HepG2 (cell line): ENCODE data around the gene FOCAD. TPM values are rescaled to one million over a fixed set of nuclear protein-coding genes. Genes with fewer than 3 reads are reported as not detected.

Source experiments
- ATAC-seq: fragments of 200-7000 bp; cut with Tn5 transposase; 3 replicates; pipeline ENCODE4 v1.9.1; 2020; ENCODE audit warnings: mild to moderate bottlenecking, moderate library complexity
- BruUV-seq: library from RNA; stranded (reverse); fragments of 400-500 nt; replicated peaks from 2 replicates; lab custom pipeline; 2021; lab: Mats Ljungman, UMichigan
- CTCF ChIA-PET: fragments of 300-600 bp; formaldehyde crosslinking; extraction: SDS; loops from one replicate; lab custom pipeline; 2021; ENCODE audit warnings: low total read pairs, inconsistent platforms, low intra/inter-chr PET ratio; lab: Yijun Ruan, JAX
- POLR2A ChIA-PET: fragments of 350-600 bp; sonication (Branson Sonifier 250); formaldehyde crosslinking; loops from one replicate; lab custom pipeline; 2020; ENCODE audit warnings: antibody characterized with exemption, inconsistent platforms; lab: Yijun Ruan, JAX
- DNase-seq: peaks from one replicate; pipeline ENCODE4 v3.0.0-alpha.2; 2015; ENCODE audit warnings: low spot score
- FAIRE-seq: peaks from 3 replicates; lab custom pipeline; 2011; peaks lifted over from hg19 to GRCh38; lab: Jason Lieb, UNC
- H2AFZ ChIP-seq: one replicate; pipeline ENCODE4 v1.6.1; 2011; ENCODE audit warnings: low read length, inconsistent platforms
- H3K27ac ChIP-seq: fragments of 300-600 bp; 3 replicates; pipeline ENCODE4 v1.8.0; 2011; ENCODE audit warnings: mixed run types, mild to moderate bottlenecking, mixed read lengths, low read length, inconsistent platforms; ENCODE audit not compliant: insufficient read depth; ENCODE audit errors: extremely low read length
- H3K27me3 ChIP-seq, 2 experiments: fragments of 200-600 bp in 1 of 2; 2 replicates in 1 of 2; 3 replicates in 1 of 2; pipeline versions ENCODE4 v1.6.0 to v1.8.0; 2011; ENCODE audit warnings: low read length in 2 of 2, mild to moderate bottlenecking in 2 of 2, moderate library complexity in 2 of 2, inconsistent platforms in 1 of 2; ENCODE audit not compliant: insufficient read depth in 2 of 2, control insufficient read depth in 1 of 2
- H3K36me3 ChIP-seq, 2 experiments: fragments of 200-600 bp in 1 of 2; replicated peaks in 1 of 2; 2 replicates in 1 of 2; 3 replicates in 1 of 2; pipeline versions ENCODE4 v1.5.1 to v1.8.0; 2011; ENCODE audit warnings: low read length in 2 of 2, inconsistent platforms in 1 of 2; ENCODE audit not compliant: insufficient read depth in 2 of 2, control insufficient read depth in 1 of 2
- H3K4me1 ChIP-seq: 2 replicates; pipeline ENCODE4 v1.5.1; 2012; ENCODE audit warnings: low read length, inconsistent platforms; ENCODE audit not compliant: insufficient read depth
- H3K4me2 ChIP-seq: 2 replicates; pipeline ENCODE4 v1.6.0; 2011; ENCODE audit warnings: low read depth, low read length, inconsistent platforms
- H3K4me3 ChIP-seq, 3 experiments: fragments of 200-600 bp in 1 of 3; sonication (generic), shearing (Covaris generic) in 1 of 3; replicated peaks in 1 of 3; 2 replicates each; pipeline ENCODE4 v1.5.1; 2011 to 2016; ENCODE audit warnings: low read length in 3 of 3, inconsistent platforms in 2 of 3, low read depth in 2 of 3, mild to moderate bottlenecking in 2 of 3, control low read depth in 1 of 3, mixed read lengths in 1 of 3; ENCODE audit not compliant: insufficient read depth in 1 of 3
- H3K79me2 ChIP-seq: one replicate; pipeline ENCODE4 v1.6.1; 2011; ENCODE audit warnings: low read length, inconsistent platforms; ENCODE audit not compliant: insufficient read depth
- H3K9ac ChIP-seq: 2 replicates; pipeline ENCODE4 v1.6.0; 2011; ENCODE audit warnings: mild to moderate bottlenecking, low read depth, low read length, inconsistent platforms; ENCODE audit not compliant: insufficient read depth
- H3K9me3 ChIP-seq: 2 replicates; pipeline ENCODE4 v1.5.1; 2012; ENCODE audit warnings: mild to moderate bottlenecking, low read length
- H4K20me1 ChIP-seq: 2 replicates; pipeline ENCODE4 v1.6.0; 2011; ENCODE audit warnings: inconsistent platforms, mild to moderate bottlenecking, low read length, moderate library complexity; ENCODE audit not compliant: insufficient read depth
- ARNT2 ChIP-seq: sonication (generic); formaldehyde crosslinking; IDR thresholded peaks from 2 replicates; pipeline ENCODE4 v1.8.0; 2022; ENCODE audit warnings: mild to moderate bottlenecking, low read depth, missing genetic modification reagents, moderate library complexity
- ATRX ChIP-seq: sonication (generic); formaldehyde crosslinking; IDR thresholded peaks from 2 replicates; pipeline ENCODE4 v1.4.0; 2020; ENCODE audit warnings: missing genetic modification reagents, borderline replicate concordance
- BATF2 ChIP-seq: sonication (generic); formaldehyde crosslinking; IDR thresholded peaks from 2 replicates; pipeline ENCODE4 v1.8.0; 2022; ENCODE audit warnings: mild to moderate bottlenecking, missing genetic modification reagents, moderate library complexity
- BCL6 ChIP-seq: IDR thresholded peaks from 2 replicates; pipeline ENCODE4 v1.6.1; 2016; ENCODE audit warnings: missing genetic modification reagents, missing compliant biosample characterization
- CSRNP1 ChIP-seq: sonication (generic); formaldehyde crosslinking; IDR thresholded peaks from 2 replicates; pipeline ENCODE4 v1.8.1; 2023; ENCODE audit warnings: mild to moderate bottlenecking, missing genetic modification reagents
- ESRRA ChIP-seq: sonication (generic); formaldehyde crosslinking; IDR thresholded peaks from 2 replicates; pipeline ENCODE4 v1.5.1; 2020; ENCODE audit warnings: mild to moderate bottlenecking, low read depth, missing genetic modification reagents
- KAT2B ChIP-seq: fragments of 150-350 bp; IDR thresholded peaks from 2 replicates; pipeline ENCODE4 v1.6.1; 2014; ENCODE audit warnings: low read depth, low read length, borderline replicate concordance
- MEIS2 ChIP-seq: sonication (generic); formaldehyde crosslinking; IDR thresholded peaks from 2 replicates; pipeline ENCODE4 v1.9.0; 2021; ENCODE audit warnings: mild to moderate bottlenecking, missing genetic modification reagents
- PAX8 ChIP-seq: sonication (generic); formaldehyde crosslinking; IDR thresholded peaks from 2 replicates; pipeline ENCODE4 v1.8.0; 2022; ENCODE audit warnings: mild to moderate bottlenecking, missing genetic modification reagents, borderline replicate concordance
- SMYD3 ChIP-seq: sonication (generic); formaldehyde crosslinking; IDR thresholded peaks from 2 replicates; pipeline ENCODE4 v1.8.1; 2023; ENCODE audit warnings: mild to moderate bottlenecking, missing genetic modification reagents
- SRY ChIP-seq: sonication (generic); formaldehyde crosslinking; IDR thresholded peaks from 2 replicates; pipeline ENCODE4 v1.8.0; 2022; ENCODE audit warnings: mild to moderate bottlenecking, missing genetic modification reagents
- ZFP1 ChIP-seq: IDR thresholded peaks from 2 replicates; pipeline ENCODE4 v1.6.1; 2016
- ZMYM4 ChIP-seq: sonication (generic); formaldehyde crosslinking; IDR thresholded peaks from 2 replicates; pipeline ENCODE4 v1.8.1; 2023; ENCODE audit warnings: mild to moderate bottlenecking, missing genetic modification reagents
- ZNF292 ChIP-seq: sonication (generic); formaldehyde crosslinking; IDR thresholded peaks from 2 replicates; pipeline ENCODE4 v1.8.1; 2022; ENCODE audit warnings: mild to moderate bottlenecking, low read depth, missing genetic modification reagents, borderline replicate concordance
- ZNF572 ChIP-seq: sonication (generic); formaldehyde crosslinking; IDR thresholded peaks from 2 replicates; pipeline ENCODE4 v1.5.1; 2020; ENCODE audit warnings: mild to moderate bottlenecking, missing genetic modification reagents
- ZNF607 ChIP-seq: sonication (generic); formaldehyde crosslinking; IDR thresholded peaks from 2 replicates; pipeline ENCODE4 v1.5.1; 2020; ENCODE audit warnings: missing genetic modification reagents, mild to moderate bottlenecking, borderline replicate concordance
- ZNF629 ChIP-seq: sonication (generic); formaldehyde crosslinking; conservative IDR thresholded peaks from 2 replicates; pipeline ENCODE4 v1.5.0; 2020; ENCODE audit warnings: missing genetic modification reagents
- ZNF766 ChIP-seq: sonication (generic); formaldehyde crosslinking; IDR thresholded peaks from 2 replicates; pipeline ENCODE4 v1.5.0; 2020; ENCODE audit warnings: missing genetic modification reagents, borderline replicate concordance
- WGBS: methylation state at CpG from one replicate; pipeline ENCODE4 v1.1.6; 2017; ENCODE audit warnings: low lambda C conversion rate; 5-methylcytosine and 5-hydroxymethylcytosine counted together
- in situ Hi-C: cut with HindIII; loops from 2 replicates; pipeline ENCODE4 v1.10.0; 2017; ENCODE audit warnings: low pct_unique_long_range_greater_than_20kb; ENCODE audit not compliant: extremely low pct_ligation_motif_present
- intact Hi-C: fragments of 100-400 bp; cut with micrococcal nuclease; formaldehyde crosslinking; loops from one replicate; pipeline ENCODE4 v1.10.0; 2022; ENCODE audit not compliant: unreplicated experiment
- polyA plus RNA-seq, 8 experiments: library from polyadenylated mRNA; depleted of rRNA in 3 of 8; stranded (reverse) in 7 of 8; unstranded in 1 of 8; fragments of >200 nt; fragmentation: Illumina TruSeq in 4 of 8; extraction: Trizol in 4 of 8; gene quantifications; 2 replicates each; pipeline versions ENCODE4 v1.2.1 to v1.2.3, GENCODE V29; 2011 to 2016; ENCODE audit warnings: low read depth in 4 of 8, missing spikeins in 1 of 8, mixed read lengths in 1 of 8; ENCODE audit not compliant: insufficient read depth in 1 of 8
- total RNA-seq, 5 experiments: library from RNA; depleted of rRNA; stranded (reverse); fragments of >200 nt; fragmentation: Illumina TruSeq; extraction: Trizol; gene quantifications; 2 replicates each; pipeline ENCODE4 v1.2.3, GENCODE V29; 2016; ENCODE audit warnings: low read depth in 1 of 5
- TF ChIP-seq, protein P1 (sequence below): sonication (generic); formaldehyde crosslinking; IDR thresholded peaks from 2 replicates; pipeline ENCODE4 v1.8.1; 2023; ENCODE audit warnings: mild to moderate bottlenecking, missing genetic modification reagents

The FOCAD gene
- total and polyA plus RNA-seq, 2 of the 13 experiments (the other 11 are each of a cell fraction or from before 2014, with no cell fraction given): 18.0 to 31.1 TPM

DNA sequence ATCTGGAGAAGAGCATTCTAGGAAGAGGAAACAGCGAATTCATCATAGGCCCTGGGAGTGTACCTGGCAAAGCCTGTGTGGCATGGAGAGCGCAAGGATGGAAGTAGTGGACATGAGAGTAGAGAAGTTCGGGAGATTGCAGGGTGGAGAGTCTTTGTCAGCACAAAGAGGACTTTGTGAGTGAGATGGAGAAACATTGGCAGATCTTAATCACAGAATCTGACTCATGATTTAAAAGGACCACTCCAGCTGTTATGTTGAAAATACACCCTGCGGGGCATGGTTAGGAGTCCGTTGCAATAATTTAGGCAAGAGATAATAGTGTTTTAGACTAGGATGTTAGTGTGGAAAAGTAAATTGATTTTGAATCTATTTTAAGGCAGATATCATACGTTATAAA, 230.5 kb downstream of the FOCAD start:
- Histone ChIP-seq H3K4me3 (no peak overlapping the region), H3K27me3 (no peaks in the 10 kb centered on the region), H3K79me2 (no peaks in the 10 kb centered on the region), H2AFZ (no peak overlapping the region), H3K36me3 (0 out of 5 replicates have a peak, but pooled peaks cover 0 to 2% of the 10 kb centered on the region in 2 experiments), H3K9ac (no peak overlapping the region), H3K9me3 (no peaks in the 10 kb centered on the region), H3K27ac (no peak overlapping the region), H3K4me2 (no peak overlapping the region), H4K20me1 (no peaks in the 10 kb centered on the region), H3K4me1 (0 out of 2 replicates have a peak, but pooled peaks cover 5% of the 10 kb centered on the region)
- ATAC-seq (no peak), DNase-seq (no peak), FAIRE-seq (no peak)
- BruUV-seq: no TSS peak
- CTCF ChIA-PET: no interaction called here
- 90% methylated on average over 6 of the region's 6 CpGs for WGBS
- intact Hi-C loops: no loop called here
- in situ Hi-C loops: no loop called here
- TF ChIP-seq MEIS2 (CRISPR knock-in tag) (no peak), ZFP1 (CRISPR knock-in tag) (no peak), ZMYM4 (no peak), ATRX (no peak), ARNT2 (CRISPR knock-in tag) (no peak), ZNF629 (CRISPR knock-in tag) (no peak), CSRNP1 (no peak), SRY (no peak)
- POLR2A ChIA-PET: no interaction called here

DNA sequence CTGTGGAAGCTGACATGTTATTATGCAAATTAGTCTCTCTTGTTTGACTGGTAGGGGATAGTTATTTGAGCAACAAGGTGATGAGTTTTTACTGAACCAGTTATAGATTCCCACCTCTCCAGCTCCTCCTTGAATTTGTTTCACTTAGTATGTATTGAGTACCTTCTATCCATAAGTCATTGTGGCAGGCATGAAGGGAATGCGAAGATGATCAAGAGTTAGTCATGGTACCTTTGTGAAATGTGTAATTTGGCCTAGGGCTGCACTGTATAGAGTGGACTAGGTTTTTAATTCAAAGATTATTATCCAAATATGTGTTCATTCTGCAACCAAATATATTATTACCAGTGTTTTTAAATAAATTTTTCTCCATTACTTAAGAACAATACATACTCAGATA, 237.3 kb downstream of the FOCAD start:
- no peak overlapping the region for H2AFZ ChIP-seq
- no peaks in the 10 kb centered on the region for H4K20me1 ChIP-seq
- H3K4me3 ChIP-seq: no peak overlapping the region
- H3K9ac ChIP-seq: no peak overlapping the region
- DNase-seq (no peak), ATAC-seq (no peak), FAIRE-seq (no peak)
- no peak overlapping the region for H3K27ac ChIP-seq
- in situ Hi-C loops (no loop called here), intact Hi-C loops (loop anchor here (10.0 kb wide), 1 partner anchor 237 kb away; the partner anchor contains the start of gene FOCAD)
- no peaks in the 10 kb centered on the region for H3K27me3 ChIP-seq
- CTCF ChIA-PET: no interaction called here
- H3K4me1 ChIP-seq: 0 out of 2 replicates have a peak, but pooled peaks cover 3% of the 10 kb centered on the region
- no TSS peak for BruUV-seq
- H3K4me2 ChIP-seq: no peak overlapping the region
- no peaks in the 10 kb centered on the region for H3K9me3 ChIP-seq
- 100% methylated on average over 1 of the region's 1 CpG for WGBS
- H3K36me3 ChIP-seq: 0 out of 5 replicates have a peak, but pooled peaks cover 0 to 2% of the 10 kb centered on the region in 2 experiments
- no peaks in the 10 kb centered on the region for H3K79me2 ChIP-seq
- POLR2A ChIA-PET: no interaction called here
- no peak for TF ChIP-seq ZNF607 (CRISPR knock-in tag)
- no peak for TF ChIP-seq ZNF766
- TF ChIP-seq SMYD3 (CRISPR knock-in tag): no peak
- no peak for TF ChIP-seq PAX8
- no peak for TF ChIP-seq KAT2B
- TF ChIP-seq ZNF292 (CRISPR knock-in tag): no peak
- no peak for TF ChIP-seq BATF2
- TF ChIP-seq, protein P1, sequence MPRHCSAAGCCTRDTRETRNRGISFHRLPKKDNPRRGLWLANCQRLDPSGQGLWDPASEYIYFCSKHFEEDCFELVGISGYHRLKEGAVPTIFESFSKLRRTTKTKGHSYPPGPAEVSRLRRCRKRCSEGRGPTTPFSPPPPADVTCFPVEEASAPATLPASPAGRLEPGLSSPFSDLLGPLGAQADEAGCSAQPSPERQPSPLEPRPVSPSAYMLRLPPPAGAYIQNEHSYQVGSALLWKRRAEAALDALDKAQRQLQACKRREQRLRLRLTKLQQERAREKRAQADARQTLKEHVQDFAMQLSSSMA: no peak
- no peak for TF ChIP-seq ESRRA (CRISPR knock-in tag)
- TF ChIP-seq BCL6 (CRISPR knock-in tag): no peak
- no peak for TF ChIP-seq ZNF572 (CRISPR knock-in tag)
